Uterus (tissue), 2 donors: ENCODE measurements around the gene NHEJ1.

Source experiments
- CTCF ChIP-seq, 4 experiments: fragments of 200-600 bp in 2 of 4; fragments of 450-650 bp in 2 of 4; sonication (generic) in 2 of 4; IDR thresholded peaks; one replicate each; pipeline ENCODE4 v1.5.1; 2016 to 2019; ENCODE audit warnings: antibody characterized with exemption in 4 of 4, mild to moderate bottlenecking in 2 of 4, moderate library complexity in 1 of 4
- POLR2A ChIP-seq, 2 donors: fragments of 450-650 bp; IDR thresholded peaks; one replicate each; pipeline ENCODE4 v1.6.1; 2016; ENCODE audit warnings: antibody characterized with exemption in 2 of 2, mild to moderate bottlenecking in 1 of 2, moderate library complexity in 1 of 2

- TF ChIP-seq CTCF (IDR thresholded peaks at IDR 0.05) = peak; percentile 81 to 96 (median 87)
- TF ChIP-seq POLR2A (IDR thresholded peaks at IDR 0.05) = no peak
These were observed 102.7 kb downstream of the NHEJ1 start for GRCh38 chr2:219057709-219058540.
